HCT116 (cell line): ENCODE data around the gene BCAR3. TPM values are rescaled to one million over a fixed set of nuclear protein-coding genes. Genes with fewer than 3 reads are reported as not detected.

ENCODE experiments used
- ATAC-seq: fragments of 200-7000 bp; cut with Tn5 transposase; 2 replicates; pipeline ENCODE4 v1.9.1; 2020; ENCODE audit warnings: mild to moderate bottlenecking, moderate library complexity
- BruUV-seq: library from RNA; stranded (reverse); fragments of 400-500 nt; replicated peaks from 2 replicates; lab custom pipeline; 2021; lab: Mats Ljungman, UMichigan
- CTCF ChIA-PET: fragments of 300-600 bp; sonication (Branson Sonifier 250); formaldehyde crosslinking; loops from one replicate; lab custom pipeline; 2021; ENCODE audit warnings: antibody characterized with exemption; lab: Charles Lee
- POLR2A ChIA-PET: fragments of 300-600, 350-600 bp; sonication (Branson Sonifier 250); formaldehyde crosslinking; loops from one replicate; lab custom pipeline; 2021; ENCODE audit warnings: antibody characterized with exemption; lab: Charles Lee
- RAD21 ChIA-PET, 2 experiments: fragments of 300-600 bp; sonication (Branson Sonifier 250); formaldehyde crosslinking; loops; one replicate each; lab custom pipeline; 2023; ENCODE audit warnings: low total read pairs in 2 of 2; ENCODE audit not compliant: uncharacterized antibody in 2 of 2, unreplicated experiment in 2 of 2, low non-redundant PET in 1 of 2; lab: Charles Lee
- DNase-seq: peaks from one replicate; pipeline ENCODE4 v3.0.0-alpha.2; 2010; ENCODE audit warnings: low read depth, low spot score
- H2AFZ ChIP-seq: fragments of 200-600 bp; shearing (Covaris generic), sonication (generic); 2 replicates; pipeline ENCODE4 v1.6.1; 2017; ENCODE audit warnings: low read depth, mixed run types, mixed read lengths, antibody characterized with exemption, low read length; ENCODE audit not compliant: poor library complexity, severe bottlenecking
- H3K27ac ChIP-seq: 2 replicates; pipeline ENCODE4 v1.5.1; 2012; ENCODE audit warnings: low read depth, low read length
- H3K27me3 ChIP-seq: fragments of 200-600 bp; sonication (generic); 2 replicates; pipeline ENCODE4 v1.6.1; 2016; ENCODE audit warnings: mixed run types, low read length, mixed read lengths; ENCODE audit not compliant: insufficient read depth
- H3K36me3 ChIP-seq, 2 experiments: fragments of 200-500 bp in 1 of 2; fragments of 200-600 bp in 1 of 2; sonication (Bioruptor generic) in 1 of 2; sonication (generic) in 1 of 2; 2 replicates each; pipeline versions ENCODE4 v1.5.1 to v1.6.1; 2014 to 2016; ENCODE audit warnings: low read length in 2 of 2, inconsistent platforms in 1 of 2, mixed read lengths in 1 of 2, mixed run types in 1 of 2; ENCODE audit not compliant: insufficient read depth in 2 of 2, control insufficient read depth in 1 of 2
- H3K4me1 ChIP-seq, 2 experiments: fragments of 200-600 bp in 1 of 2; sonication (generic) in 1 of 2; 2 replicates each; pipeline versions ENCODE4 v1.5.1 to v1.6.1; 2012 to 2017; ENCODE audit warnings: low read length in 2 of 2, inconsistent platforms in 1 of 2, mild to moderate bottlenecking in 1 of 2, mixed read lengths in 1 of 2, mixed run types in 1 of 2, moderate library complexity in 1 of 2; ENCODE audit not compliant: insufficient read depth in 2 of 2, control insufficient read depth in 1 of 2
- H3K4me2 ChIP-seq: fragments of 200-600 bp; sonication (generic); 2 replicates; pipeline ENCODE4 v1.6.1; 2017; ENCODE audit warnings: mixed run types, low read length, mixed read lengths
- H3K4me3 ChIP-seq, 2 experiments: fragments of 200-600 bp in 1 of 2; sonication (generic) in 1 of 2; replicated peaks in 1 of 2; 2 replicates each; pipeline ENCODE4 v1.5.1; 2011 to 2016; ENCODE audit warnings: low read length in 2 of 2, control low read depth in 1 of 2, low read depth in 1 of 2, mild to moderate bottlenecking in 1 of 2, mixed read lengths in 1 of 2, mixed run types in 1 of 2
- H3K79me2 ChIP-seq: fragments of 200-600 bp; sonication (generic); 2 replicates; pipeline ENCODE4 v1.6.1; 2017; ENCODE audit warnings: mild to moderate bottlenecking, mixed run types, low read length, moderate library complexity, mixed read lengths; ENCODE audit not compliant: insufficient read depth
- H3K9ac ChIP-seq: fragments of 200-600 bp; sonication (generic); 2 replicates; pipeline ENCODE4 v1.6.1; 2016; ENCODE audit warnings: low read length, mixed read lengths
- H3K9me2 ChIP-seq: fragments of 200-600 bp; sonication (generic), shearing (Covaris generic); 2 replicates; pipeline ENCODE4 v1.6.1; 2017; ENCODE audit warnings: mixed run types, mild to moderate bottlenecking, moderate library complexity; ENCODE audit not compliant: insufficient read depth
- H3K9me3 ChIP-seq, 2 experiments: fragments of 200-500 bp in 1 of 2; fragments of 200-600 bp in 1 of 2; sonication (Bioruptor generic) in 1 of 2; sonication (generic) in 1 of 2; 2 replicates each; pipeline ENCODE4 v1.6.1; 2014 to 2017; ENCODE audit warnings: low read length in 2 of 2, mixed read lengths in 2 of 2, inconsistent platforms in 1 of 2, low read depth in 1 of 2, mild to moderate bottlenecking in 1 of 2, mixed run types in 1 of 2, moderate library complexity in 1 of 2; ENCODE audit not compliant: control insufficient read depth in 1 of 2, insufficient read depth in 1 of 2
- H4K20me1 ChIP-seq: fragments of 200-600 bp; sonication (generic), shearing (Covaris generic); 2 replicates; pipeline ENCODE4 v1.6.1; 2017; ENCODE audit warnings: mixed run types, mild to moderate bottlenecking, moderate library complexity; ENCODE audit not compliant: insufficient read depth
- ATF3 ChIP-seq: IDR thresholded peaks from 2 replicates; pipeline ENCODE4 v1.6.1; 2012
- EZH2 ChIP-seq: fragments of 200-600 bp; sonication (generic); IDR thresholded peaks from 2 replicates; pipeline ENCODE4 v1.6.1; 2017; ENCODE audit warnings: antibody characterized with exemption, mixed run types
- RAD21 ChIP-seq: IDR thresholded peaks from 2 replicates; pipeline ENCODE4 v1.6.1; 2012; ENCODE audit warnings: low read depth, mild to moderate bottlenecking
- SIN3A ChIP-seq: IDR thresholded peaks from 2 replicates; pipeline ENCODE4 v1.6.1; 2012; ENCODE audit warnings: low read depth
- SP1 ChIP-seq: IDR thresholded peaks from 2 replicates; pipeline ENCODE4 v1.6.1; 2012; ENCODE audit warnings: low read depth
- YY1 ChIP-seq: IDR thresholded peaks from 2 replicates; pipeline ENCODE4 v1.6.1; 2011; ENCODE audit warnings: low read length, low read depth, moderate library complexity, mild to moderate bottlenecking; ENCODE audit not compliant: insufficient replicate concordance; ENCODE audit errors: extremely low read depth
- ZBTB33 ChIP-seq: IDR thresholded peaks from 2 replicates; pipeline ENCODE4 v1.6.1; 2011; ENCODE audit warnings: mild to moderate bottlenecking, low read length, moderate library complexity; ENCODE audit not compliant: insufficient replicate concordance; ENCODE audit errors: extremely low read depth
- intact Hi-C: fragments of 100-400 bp; cut with micrococcal nuclease; formaldehyde crosslinking; loops from 2 replicates; pipeline ENCODE4 v1.10.0; 2022
- total RNA-seq: library from RNA; stranded (reverse); gene quantifications from one replicate; pipeline ENCODE4 v1.2.1, GENCODE V29; 2021; ENCODE audit not compliant: unreplicated experiment

Gene BCAR3
- total RNA-seq, 1 experiment from 2014 or later: 24.5 TPM

- Histone ChIP-seq H3K4me2 (no peak overlapping the region), H3K79me2 (no peaks in the 10 kb centered on the region), H4K20me1 (no peaks in the 10 kb centered on the region), H2AFZ (no peak overlapping the region), H3K27me3 (no peaks in the 10 kb centered on the region), H3K4me1 (peaks cover 33 to 96% of the 10 kb centered on the region in 2 experiments), H3K9me3 (no peaks in the 10 kb centered on the region), H3K27ac (no peak overlapping the region), H3K4me3 (no peak overlapping the region), H3K36me3 (no peaks in the 10 kb centered on the region), H3K9me2 (no peaks in the 10 kb centered on the region), H3K9ac (peak overlapping the region; percentile 73)
- no peak for DNase-seq
- CTCF ChIA-PET: no interaction called here
- no peak for ATAC-seq
- no TSS peak for BruUV-seq
- POLR2A ChIA-PET: no interaction called here
- intact Hi-C loops: loop anchor here (5.0 kb wide), 1 partner anchor 78 kb away; no protein-coding TSS in a partner anchor
- TF ChIP-seq YY1 (no peak), SIN3A (no peak), RAD21 (no peak), EZH2 (no peak)
- RAD21 ChIA-PET: no interaction called here
These were observed 18.0 kb upstream of the BCAR3 start for GRCh38 chr1:93699503-93700168.

GRCh38 chr1:93699049-93699384 lies 17.4 kb upstream of the BCAR3 start:
- Histone ChIP-seq H4K20me1 (no peaks in the 10 kb centered on the region), H3K9ac (no peak overlapping the region), H2AFZ (no peak overlapping the region), H3K79me2 (no peaks in the 10 kb centered on the region), H3K27ac (no peak overlapping the region), H3K36me3 (no peaks in the 10 kb centered on the region), H3K27me3 (no peaks in the 10 kb centered on the region), H3K9me3 (no peaks in the 10 kb centered on the region), H3K9me2 (no peaks in the 10 kb centered on the region), H3K4me2 (no peak overlapping the region), H3K4me3 (no peak overlapping the region), H3K4me1 (peaks cover 38 to 96% of the 10 kb centered on the region in 2 experiments)
- POLR2A ChIA-PET: no interaction called here
- no TSS peak for BruUV-seq
- TF ChIP-seq SP1 (no peak), ATF3 (no peak), ZBTB33 (no peak)
- intact Hi-C loops: no loop called here
- DNase-seq (no peak), ATAC-seq (no peak)
- RAD21 ChIA-PET: no interaction called here
- CTCF ChIA-PET: no interaction called here
